Spleen (tissue), 7 donors: ENCODE measurements around the gene PLEKHO1.

Experiments
- CTCF ChIP-seq, 11 experiments: fragments of 200-600 bp in 7 of 11; fragments of 450-650 bp in 4 of 11; sonication (generic) in 4 of 11; IDR thresholded peaks in 8 of 11; conservative IDR thresholded peaks in 3 of 11; 1 replicate in 7 of 11; 2 replicates in 4 of 11; pipeline versions ENCODE4 v1.4.0 to v1.8.0; 2016 to 2021; ENCODE audit warnings: antibody characterized with exemption in 11 of 11, inconsistent platforms in 4 of 11, mild to moderate bottlenecking in 1 of 11
- POLR2A ChIP-seq, 3 donors: fragments of 450-650 bp; IDR thresholded peaks; one replicate each; pipeline ENCODE4 v1.5.1; 2017; ENCODE audit warnings: antibody characterized with exemption in 3 of 3, mild to moderate bottlenecking in 1 of 3
- POLR2AphosphoS5 ChIP-seq, 3 donors: sonication (generic); formaldehyde crosslinking; IDR thresholded peaks; one replicate each; pipeline ENCODE4 v1.5.1; 2017; ENCODE audit warnings: antibody characterized with exemption in 3 of 3
- donor health status: DM: no; HTN: no; CAD: no; lungs with moderate emphysema.
- donor health status: DM: no; HTN: no; CAD: no.
- donor health status: DM: no; HTN: no; CAD: no.

GRCh38 chr1:150149271-150150132, at the start of gene PLEKHO1:
- peak in 2 of 3 donors; percentile 55 to 61 for TF ChIP-seq POLR2A (IDR thresholded peaks at IDR 0.05)
- TF ChIP-seq CTCF (IDR thresholded peaks at IDR 0.05 in 8 of 11, conservative IDR thresholded peaks at IDR 0.05 in 3 of 11): no peak
- peak; percentile 86 to 90 (median 89) for TF ChIP-seq POLR2AphosphoS5 (IDR thresholded peaks at IDR 0.05)
